Ovary (tissue), 9 donors: ENCODE data around the gene PATE4. TPM values are rescaled to one million over a fixed set of nuclear protein-coding genes. Genes with fewer than 3 reads are reported as not detected.

ENCODE experiments used
- DNase-seq, 5 donors: peaks; one replicate each; pipeline ENCODE4 v3.0.0-alpha.2; 2019 to 2020
- H3K27ac ChIP-seq, 2 donors: fragments of 200-600 bp; one replicate each; pipeline versions ENCODE4 v1.5.1 to v1.8.0; 2019 to 2022
- H3K27me3 ChIP-seq: fragments of 200-600 bp; one replicate; pipeline ENCODE4 v1.8.0; 2022
- H3K36me3 ChIP-seq: fragments of 200-600 bp; sonication (generic); one replicate; pipeline ENCODE4 v1.5.1; 2019
- H3K4me1 ChIP-seq: one replicate; pipeline ENCODE4 v1.8.1; 2013; ENCODE audit warnings: mild to moderate bottlenecking, moderate library complexity; ENCODE audit not compliant: insufficient read depth
- H3K4me3 ChIP-seq: fragments of 200-600 bp; sonication (generic); one replicate; pipeline ENCODE4 v1.5.1; 2017
- H3K9me3 ChIP-seq, 2 donors: fragments of 200-600 bp in 1 of 2; sonication (generic) in 1 of 2; one replicate each; pipeline versions ENCODE4 v1.5.1 to v1.8.1; 2013 to 2019; ENCODE audit warnings: mild to moderate bottlenecking in 1 of 2, moderate library complexity in 1 of 2
- CTCF ChIP-seq, 3 donors: fragments of 450-650 bp in 2 of 3; fragments of 200-600 bp in 1 of 3; IDR thresholded peaks; one replicate each; pipeline versions ENCODE4 v1.5.1 to v1.8.0; 2016 to 2022; ENCODE audit warnings: antibody characterized with exemption in 3 of 3, mild to moderate bottlenecking in 1 of 3
- EP300 ChIP-seq: sonication (generic); formaldehyde crosslinking; IDR thresholded peaks from one replicate; pipeline ENCODE4 v1.6.1; 2017; ENCODE audit warnings: antibody characterized with exemption
- POLR2A ChIP-seq: fragments of 450-650 bp; IDR thresholded peaks from one replicate; pipeline ENCODE4 v1.6.1; 2017; ENCODE audit warnings: antibody characterized with exemption, mild to moderate bottlenecking, moderate library complexity
- WGBS, 3 donors: extraction: QIAGEN DNeasy Blood & Tissue Kit in 1 of 3; methylation state at CpG; one replicate each; pipeline versions ENCODE4 v1.1.5 to v1.1.7; 2013 to 2017; 5-methylcytosine and 5-hydroxymethylcytosine counted together
- intact Hi-C, 4 donors: fragments of 100-400 bp; cut with DNase I; formaldehyde crosslinking; loops; one replicate each; pipeline versions ENCODE4 v1.11.0 to v1.15.1; 2022 to 2023
- polyA plus RNA-seq, 2 donors: library from polyadenylated mRNA; stranded (reverse); fragments of 200-250 nt in 1 of 2; fragments of 350-450 nt in 1 of 2; fragmentation: Illumina TruSeq in 1 of 2; extraction: RNeasy Lipid Tissue Mini Kit (QIAGEN cat#74804) in 1 of 2; gene quantifications; one replicate each; pipeline ENCODE4 v1.2.3, GENCODE V29; 2013 to 2014
- total RNA-seq, 7 donors: library from RNA; depleted of rRNA in 2 of 7; stranded (reverse); fragments of >200 nt in 2 of 7; fragmentation: NEBNext Ultra II Directional in 3 of 7; extraction: Animal tissue kit (Norgen Biotek cat#: 25700) in 3 of 7; gene quantifications; one replicate each; pipeline versions ENCODE4 v1.1.0 to v1.2.4, GENCODE V29; 2016 to 2023
- donor health status: DM: no; HTN: no; CAD: no; lungs with moderate emphysema.
- donor health status: DM: no; HTN: no; CAD: no.
- donor health status: Bipolar disorder and iron deficiency.
- donor health status: DM: yes; HTN: yes; CAD: no.
- donor health status: DM: no; HTN: no; CAD: no.
- donor health status: DM: yes; HTN: yes; CAD: no.

Gene PATE4
- total and polyA plus RNA-seq, 9 donors = not detected

- TF ChIP-seq CTCF (IDR thresholded peaks at IDR 0.05) (no peak), POLR2A (no peak), EP300 (no peak)
- H3K4me1 ChIP-seq = no peaks in the 10 kb centered on the region
- H3K9me3 ChIP-seq = no peaks in the 10 kb centered on the region
- no peak overlapping the region for H3K4me3 ChIP-seq
- no peaks in the 10 kb centered on the region for H3K36me3 ChIP-seq
- DNase-seq = no peak
- no peaks in the 10 kb centered on the region for H3K27me3 ChIP-seq
- H3K27ac ChIP-seq = no peak overlapping the region
- WGBS, 3 donors = 70 to 72% (median 70%) methylated on average over 10 of the region's 10 CpGs
- intact Hi-C loops = no loop called here
Observed at GRCh38 chr11:125871391-125872137, 38.4 kb downstream of the PATE4 start.

- Histone ChIP-seq H3K4me3 (no peak overlapping the region), H3K36me3 (no peaks in the 10 kb centered on the region), H3K4me1 (no peaks in the 10 kb centered on the region), H3K9me3 (no peaks in the 10 kb centered on the region), H3K27ac (no peak overlapping the region), H3K27me3 (no peaks in the 10 kb centered on the region)
- intact Hi-C loops = no loop called here
- no peak for TF ChIP-seq CTCF (IDR thresholded peaks at IDR 0.05)
- no peak for TF ChIP-seq POLR2A
- no peak for DNase-seq
Observed at GRCh38 chr11:125872138-125872491, 39.0 kb downstream of the PATE4 start.

GRCh38 chr11:125873881-125874555 is 40.9 kb downstream of the PATE4 start:
- no peaks in the 10 kb centered on the region for H3K27me3 ChIP-seq
- TF ChIP-seq EP300 (no peak), POLR2A (no peak), CTCF (IDR thresholded peaks at IDR 0.05) (no peak)
- H3K36me3 ChIP-seq = no peaks in the 10 kb centered on the region
- intact Hi-C loops = no loop called here
- no peaks in the 10 kb centered on the region for H3K4me1 ChIP-seq
- no peak overlapping the region for H3K4me3 ChIP-seq
- no peaks in the 10 kb centered on the region for H3K9me3 ChIP-seq
- no peak for DNase-seq
- 47 to 77% (median 55%) methylated on average over 20 of the region's 20 CpGs for WGBS, 3 donors
- H3K27ac ChIP-seq = no peak overlapping the region

GRCh38 chr11:125874556-125875124 is 41.5 kb downstream of the PATE4 start:
- WGBS, 3 donors = 7 to 9% (median 8%) methylated on average over 8 of the region's 8 CpGs
- H3K27ac ChIP-seq = no peak overlapping the region
- intact Hi-C loops = loop anchor here in 1 of 4 donors (5.0 kb wide), 1 partner anchor 912 kb away; no protein-coding TSS in a partner anchor
- DNase-seq = peak in 4 of 5 donors; percentile 40 to 67 (median 55)
- no peaks in the 10 kb centered on the region for H3K27me3 ChIP-seq
- H3K4me1 ChIP-seq = no peaks in the 10 kb centered on the region
- TF ChIP-seq CTCF (IDR thresholded peaks at IDR 0.05) (peak; percentile 41 to 62 (median 60)), EP300 (no peak), POLR2A (no peak)
- H3K4me3 ChIP-seq = no peak overlapping the region
- H3K9me3 ChIP-seq = no peaks in the 10 kb centered on the region
- H3K36me3 ChIP-seq = no peaks in the 10 kb centered on the region
